Measurements from ENCODE around the gene MAPK8IP3.

- TF ChIP-seq ZBTB7A (IDR thresholded peaks at IDR 0.05; ENCODE audit: borderline replicate concordance, control insufficient read depth, low read depth, low read length) (no peak), PURB (CRISPR knock-in tag; IDR thresholded peaks at IDR 0.05; ENCODE audit: low read depth) (no peak), CTCF (IDR thresholded peaks at IDR 0.05 in 2 of 3, conservative IDR thresholded peaks at IDR 0.05 in 1 of 3; ENCODE audit: insufficient read depth in 2 of 3, low read depth in 1 of 3, low read length in 3 of 3) (no peak), ZBED1 (IDR thresholded peaks at IDR 0.05) (no peak), EZH2 (IDR thresholded peaks at IDR 0.05; ENCODE audit: borderline replicate concordance, low read depth, low read length) (no peak), ETV5 (CRISPR knock-in tag; IDR thresholded peaks at IDR 0.05; ENCODE audit: low read depth) (no peak)
Observed at GRCh38 chr16:1790611-1791255, 84.7 kb downstream of the MAPK8IP3 start.
